Gastrocnemius medialis (tissue), 4 donors: Measurements from ENCODE around the gene CRISPLD2. TPM values are rescaled to one million over a fixed set of nuclear protein-coding genes. Genes with fewer than 3 reads are reported as not detected.

Source experiments
- ATAC-seq, 2 donors: fragments of 150-250 bp; one replicate each; pipeline ENCODE4 v1.9.1; 2016
- DNase-seq, 2 donors: peaks; one replicate each; pipeline ENCODE4 v3.0.0-alpha.2; 2019
- H3K27ac ChIP-seq, 4 donors: fragments of 200-600 bp; sonication (generic); 1 replicate in 1 of 4; 2 replicates in 3 of 4; pipeline ENCODE4 v1.5.1; 2016 to 2018; ENCODE audit warnings: mild to moderate bottlenecking in 2 of 4, moderate library complexity in 1 of 4
- H3K27me3 ChIP-seq, 3 donors: fragments of 200-600 bp; sonication (generic) in 2 of 3; 1 replicate in 1 of 3; 2 replicates in 2 of 3; pipeline versions ENCODE4 v1.5.1 to v1.6.0; 2016 to 2019; ENCODE audit warnings: mild to moderate bottlenecking in 1 of 3, moderate library complexity in 1 of 3
- H3K36me3 ChIP-seq, 2 donors: fragments of 200-600 bp; sonication (generic) in 1 of 2; one replicate each; pipeline ENCODE4 v1.5.1; 2017 to 2018
- H3K4me1 ChIP-seq, 2 donors: fragments of 200-600 bp; sonication (generic) in 1 of 2; one replicate each; pipeline ENCODE4 v1.5.1; 2016 to 2017; ENCODE audit warnings: mild to moderate bottlenecking in 2 of 2
- H3K4me3 ChIP-seq, 4 donors: fragments of 200-600 bp; sonication (generic) in 3 of 4; 1 replicate in 1 of 4; 2 replicates in 3 of 4; pipeline ENCODE4 v1.5.1; 2016 to 2019; ENCODE audit warnings: mild to moderate bottlenecking in 2 of 4
- H3K9me3 ChIP-seq, 3 donors: fragments of 200-600 bp; sonication (generic) in 2 of 3; 1 replicate in 1 of 3; 2 replicates in 2 of 3; pipeline ENCODE4 v1.5.1; 2016 to 2019
- CTCF ChIP-seq, 5 experiments: fragments of 450-650 bp in 3 of 5; fragments of 200-600 bp in 2 of 5; sonication (generic) in 2 of 5; IDR thresholded peaks in 4 of 5; conservative IDR thresholded peaks in 1 of 5; 1 replicate in 4 of 5; 2 replicates in 1 of 5; pipeline ENCODE4 v1.5.1; 2016 to 2019; ENCODE audit warnings: antibody characterized with exemption in 5 of 5, mild to moderate bottlenecking in 3 of 5, moderate library complexity in 3 of 5
- POLR2A ChIP-seq, 2 donors: fragments of 450-650 bp; IDR thresholded peaks; one replicate each; pipeline ENCODE4 v1.6.1; 2017; ENCODE audit warnings: antibody characterized with exemption in 2 of 2, mild to moderate bottlenecking in 2 of 2, moderate library complexity in 2 of 2
- in situ Hi-C, 4 donors: fragments of 200-750 bp; cut with MboI; loops; one replicate each; pipeline versions ENCODE4 v1.15.0 to v1.8.0; 2017; ENCODE audit warnings: low sequenced_read_pairs in 4 of 4
- intact Hi-C: fragments of 100-400 bp; cut with DNase I; formaldehyde crosslinking; loops from one replicate; pipeline ENCODE4 v1.15.1; 2023; ENCODE audit warnings: low total_unique reads
- total RNA-seq, 4 donors: library from RNA; depleted of rRNA; stranded (reverse); fragments of >200 nt; gene quantifications; one replicate each; pipeline versions ENCODE4 v1.1.0 to v1.2.3, GENCODE V29; 2016

CRISPLD2 gene
- total RNA-seq, 4 donors from 2014 or later: 26.1 to 50.1 (median 39.0) TPM

GRCh38 chr16:84843149-84844048 is 23.6 kb downstream of the CRISPLD2 start:
- in situ Hi-C loops (no loop called here), intact Hi-C loops (no loop called here)
- DNase-seq (no peak), ATAC-seq (peak; percentile 3 to 7)
- Histone ChIP-seq H3K27ac (peak overlapping the region in 3 of 4 donors; percentile 47 to 61 (median 55)), H3K27me3 (no peaks in the 10 kb centered on the region), H3K4me1 (peaks cover 0 to 12% of the 10 kb centered on the region in 2 donors), H3K36me3 (peaks cover 0 to 7% of the 10 kb centered on the region in 2 donors), H3K9me3 (no peaks in the 10 kb centered on the region), H3K4me3 (no peak overlapping the region)
- TF ChIP-seq CTCF (IDR thresholded peaks at IDR 0.05 in 4 of 5, conservative IDR thresholded peaks at IDR 0.05 in 1 of 5) (no peak), POLR2A (IDR thresholded peaks at IDR 0.05) (no peak)

- in situ Hi-C loops: no loop called here
- no peak overlapping the region for H3K4me3 ChIP-seq
- peak overlapping the region in 2 of 4 donors; percentile 27 to 61 for H3K27ac ChIP-seq
- H3K9me3 ChIP-seq: no peaks in the 10 kb centered on the region
- intact Hi-C loops: no loop called here
- H3K4me1 ChIP-seq: peaks cover 0 to 12% of the 10 kb centered on the region in 2 donors
- H3K27me3 ChIP-seq: no peaks in the 10 kb centered on the region
- TF ChIP-seq CTCF (IDR thresholded peaks at IDR 0.05 in 4 of 5, conservative IDR thresholded peaks at IDR 0.05 in 1 of 5) (no peak), POLR2A (IDR thresholded peaks at IDR 0.05) (no peak)
- peak in 1 of 2 donors; percentile 77 for DNase-seq
- peak; percentile 55 to 75 for ATAC-seq
- H3K36me3 ChIP-seq: peaks cover 0 to 7% of the 10 kb centered on the region in 2 donors
These were observed 24.2 kb downstream of the CRISPLD2 start for GRCh38 chr16:84844049-84844350.

- intact Hi-C loops (no loop called here), in situ Hi-C loops (no loop called here)
- TF ChIP-seq POLR2A (IDR thresholded peaks at IDR 0.05): no peak
- no peak for TF ChIP-seq CTCF (IDR thresholded peaks at IDR 0.05 in 4 of 5, conservative IDR thresholded peaks at IDR 0.05 in 1 of 5)
- H3K27ac ChIP-seq: peak overlapping the region in 1 of 4 donors; percentile 34
- H3K4me3 ChIP-seq: no peak overlapping the region
- no peak for DNase-seq
- H3K36me3 ChIP-seq: peaks cover 0 to 7% of the 10 kb centered on the region in 2 donors
- H3K4me1 ChIP-seq: peaks cover 0 to 12% of the 10 kb centered on the region in 2 donors
- H3K27me3 ChIP-seq: no peaks in the 10 kb centered on the region
- ATAC-seq: peak; percentile 12 to 16
- H3K9me3 ChIP-seq: no peaks in the 10 kb centered on the region
These were observed 25.0 kb downstream of the CRISPLD2 start for GRCh38 chr16:84844559-84845495.

GRCh38 chr16:84845496-84846002 is 25.8 kb downstream of the CRISPLD2 start:
- DNase-seq: no peak
- Histone ChIP-seq H3K4me3 (no peak overlapping the region), H3K9me3 (no peaks in the 10 kb centered on the region), H3K4me1 (peaks cover 0 to 12% of the 10 kb centered on the region in 2 donors), H3K27ac (no peak overlapping the region), H3K36me3 (peaks cover 0 to 7% of the 10 kb centered on the region in 2 donors), H3K27me3 (no peaks in the 10 kb centered on the region)
- intact Hi-C loops: no loop called here
- in situ Hi-C loops: no loop called here
- TF ChIP-seq CTCF (IDR thresholded peaks at IDR 0.05 in 4 of 5, conservative IDR thresholded peaks at IDR 0.05 in 1 of 5) (no peak), POLR2A (IDR thresholded peaks at IDR 0.05) (no peak)
- no peak for ATAC-seq
